HG02759 (cell line): Measurements from ENCODE around the gene NOVA1.

Experiments
- ATAC-seq: cut with Tn5 transposase; IDR thresholded peaks from one replicate; pipeline ENCODE4 v1.9.1; 2021; ENCODE audit warnings: mild to moderate bottlenecking, moderate library complexity; ENCODE audit not compliant: unreplicated experiment

The NOVA1 gene

GRCh38 chr14:26448181-26448855 lies 149.5 kb downstream of the NOVA1 start:
- no peak for ATAC-seq

GRCh38 chr14:26444822-26445221 lies 153.0 kb downstream of the NOVA1 start:
- ATAC-seq = no peak

- no peak for ATAC-seq
Observed at GRCh38 chr14:26443654-26444053, 154.2 kb downstream of the NOVA1 start.

GRCh38 chr14:26429205-26429604 lies 168.6 kb downstream of the NOVA1 start:
- ATAC-seq = no peak

- no peak for ATAC-seq
Observed at GRCh38 chr14:26427097-26427496, 170.7 kb downstream of the NOVA1 start.

- no peak for ATAC-seq
Observed at GRCh38 chr14:26424537-26424936, 173.3 kb downstream of the NOVA1 start.

- no peak for ATAC-seq
Observed at GRCh38 chr14:26415618-26416123, 182.2 kb downstream of the NOVA1 start.

- no peak for ATAC-seq
Observed at GRCh38 chr14:26414926-26415325, 182.9 kb downstream of the NOVA1 start.

GRCh38 chr14:26414103-26414502 lies 183.7 kb downstream of the NOVA1 start:
- ATAC-seq = no peak

- no peak for ATAC-seq
Observed at GRCh38 chr14:26412421-26412820, 185.4 kb downstream of the NOVA1 start.

- ATAC-seq = no peak
Observed at GRCh38 chr14:26410189-26410685, 187.6 kb downstream of the NOVA1 start.

GRCh38 chr14:26404927-26405326 lies 192.9 kb downstream of the NOVA1 start:
- no peak for ATAC-seq

- ATAC-seq = no peak
Observed at GRCh38 chr14:26403760-26404159, 194.1 kb downstream of the NOVA1 start.

- no peak for ATAC-seq
Observed at GRCh38 chr14:26402126-26402525, 195.7 kb downstream of the NOVA1 start.

GRCh38 chr14:26401179-26401968 lies 196.5 kb downstream of the NOVA1 start:
- ATAC-seq = no peak

GRCh38 chr14:26400373-26400772 lies 197.5 kb downstream of the NOVA1 start:
- ATAC-seq = no peak

GRCh38 chr14:26398616-26399015 lies 199.2 kb downstream of the NOVA1 start:
- no peak for ATAC-seq
